A549 (cell line): ENCODE results near the gene MED1. TPM values are rescaled to one million over a fixed set of nuclear protein-coding genes. Genes with fewer than 3 reads are reported as not detected.

Source experiments
- ATAC-seq, 2 experiments: fragments of 200-7000 bp in 1 of 2; fragments of >200 bp in 1 of 2; cut with Nextera tagmentation in 1 of 2; cut with Tn5 transposase in 1 of 2; 3 replicates each; pipeline versions ENCODE4 v1.8.0 to v1.9.1; 2018 to 2020; ENCODE audit warnings: mild to moderate bottlenecking in 1 of 2, moderate library complexity in 1 of 2
- CTCF ChIA-PET: fragments of 300-600 bp; sonication (Branson Sonifier 250); formaldehyde crosslinking; extraction: SDS; loops from one replicate; lab custom pipeline; 2021; ENCODE audit warnings: antibody characterized with exemption, inconsistent platforms; lab: Yijun Ruan, JAX
- POLR2A ChIA-PET: fragments of 350-600 bp; formaldehyde crosslinking; extraction: SDS; loops from one replicate; lab custom pipeline; 2021; ENCODE audit warnings: antibody characterized with exemption, inconsistent platforms; lab: Yijun Ruan, JAX
- DNase-seq, 2 experiments: peaks; one replicate each; pipeline versions ENCODE4 v3.0.0 to v3.0.0-alpha.2; 2011 to 2016; ENCODE audit warnings: low read depth in 1 of 2, low spot score in 1 of 2
- FAIRE-seq: peaks from 2 replicates; lab custom pipeline; 2011; peaks lifted over from hg19 to GRCh38; lab: Jason Lieb, UNC
- H3K27ac ChIP-seq, 2 experiments: fragments of >200 bp; sonication (Bioruptor Twin); formaldehyde crosslinking; 3 replicates each; pipeline ENCODE4 v1.5.1; 2016 to 2017
- H3K4me1 ChIP-seq: fragments of >200 bp; sonication (Bioruptor Twin); formaldehyde crosslinking; 3 replicates; pipeline ENCODE4 v1.6.1; 2016
- H3K4me2 ChIP-seq: fragments of >200 bp; sonication (Bioruptor Twin); formaldehyde crosslinking; 3 replicates; pipeline ENCODE4 v1.6.1; 2016
- H3K4me3 ChIP-seq: fragments of >200 bp; sonication (Bioruptor Twin); formaldehyde crosslinking; 3 replicates; pipeline ENCODE4 v1.5.1; 2016
- H3K9me3 ChIP-seq: fragments of >200 bp; sonication (Bioruptor Twin); formaldehyde crosslinking; 3 replicates; pipeline ENCODE4 v1.6.1; 2016
- CTCF ChIP-seq: fragments of >200 bp; sonication (Bioruptor Twin); formaldehyde crosslinking; IDR thresholded peaks from 3 replicates; pipeline ENCODE4 v1.5.1; 2016
- FOSB ChIP-seq: fragments of 250-450 bp; sonication (Bioruptor Pico); IDR thresholded peaks from 2 replicates; pipeline ENCODE4 v1.5.0; 2020; ENCODE audit warnings: mild to moderate bottlenecking, moderate library complexity
- HES2 ChIP-seq: fragments of >200 bp; sonication (Bioruptor Twin); formaldehyde crosslinking; IDR thresholded peaks from 2 replicates; pipeline ENCODE4 v1.6.1; 2016
- MAFK ChIP-seq: fragments of 450-650 bp; IDR thresholded peaks from 2 replicates; pipeline ENCODE4 v1.6.1; 2014; ENCODE audit not compliant: partially characterized antibody
- WGBS: methylation state at CpG from one replicate; pipeline ENCODE4 v1.1.6; 2017; ENCODE audit errors: missing lambda C conversion rate; 5-methylcytosine and 5-hydroxymethylcytosine counted together
- polyA plus RNA-seq, 4 experiments: library from polyadenylated mRNA; depleted of rRNA in 3 of 4; stranded (reverse); fragments of >200 nt; fragmentation: RNase III in 1 of 4; extraction: RNeasy Plus Mini Kit Qiagen cat#74134 plus additional on column Dnase treatment in 1 of 4; gene quantifications; 2 replicates in 3 of 4; 3 replicates in 1 of 4; pipeline ENCODE4 v1.2.3, GENCODE V29; 2011 to 2017

MED1 gene
- polyA plus RNA-seq, 2 of the 4 experiments (the other 2 are of a cell fraction): 33.8 to 76.2 TPM

- H3K27ac ChIP-seq: no peak overlapping the region
- ChIA-PET CTCF (interaction anchor here (0.7 to 3.4 kb wide), 3 partner anchors 22 to 113 kb away, joined by 3 to 11 read pairs (median 4); no protein-coding TSS in a partner anchor), POLR2A (no interaction called here)
- WGBS: 73% methylated on average over 8 of the region's 8 CpGs
- FAIRE-seq (no peak), ATAC-seq (no peak), DNase-seq (no peak)
- TF ChIP-seq MAFK (no peak), CTCF (no peak), FOSB (no peak), HES2 (no peak)
- peaks cover 26% of the 10 kb centered on the region for H3K4me1 ChIP-seq
- H3K4me3 ChIP-seq: no peak overlapping the region
- H3K9me3 ChIP-seq: no peaks in the 10 kb centered on the region
- H3K4me2 ChIP-seq: peak overlapping the region; percentile 27; the same call in 2 of the 3 replicates
Observed at GRCh38 chr17:39357488-39357887, 93.6 kb downstream of the MED1 start.

Other genes with a start within 250 kb of the MED1 start
- gene STAC2, start 225.3 kb downstream of the MED1 start, polyA plus RNA-seq (2011; rRNA removed): 0.03 TPM in 2 replicates
- 0.16 to 0.29 TPM (median 0.26 TPM) in 3 replicates for gene STAC2, start 225.3 kb downstream of the MED1 start, polyA plus RNA-seq (2017; fragmentation: RNase III; extraction: RNeasy Plus Mini Kit Qiagen cat#74134 plus additional on column Dnase treatment)
- 6.7 and 12.2 TPM in 2 replicates for gene FBXL20, start 49.6 kb downstream of the MED1 start, polyA plus RNA-seq (2011; rRNA removed)
- 4.3 to 5.7 TPM (median 5.6 TPM) in 3 replicates for gene FBXL20, start 49.6 kb downstream of the MED1 start, polyA plus RNA-seq (2017; fragmentation: RNase III; extraction: RNeasy Plus Mini Kit Qiagen cat#74134 plus additional on column Dnase treatment)
- 42.1 and 47.3 TPM in 2 replicates for gene CDK12, start 10.2 kb upstream of the MED1 start, polyA plus RNA-seq (2011; rRNA removed)
- gene CDK12, start 10.2 kb upstream of the MED1 start, polyA plus RNA-seq (2017; fragmentation: RNase III; extraction: RNeasy Plus Mini Kit Qiagen cat#74134 plus additional on column Dnase treatment): 36.7 to 40.0 TPM (median 37.8 TPM) in 3 replicates
- not detected in 2 replicates for gene NEUROD2, start 156.7 kb upstream of the MED1 start, polyA plus RNA-seq (2011; rRNA removed)
- gene NEUROD2, start 156.7 kb upstream of the MED1 start, polyA plus RNA-seq (2017; fragmentation: RNase III; extraction: RNeasy Plus Mini Kit Qiagen cat#74134 plus additional on column Dnase treatment): not detected in 3 replicates
- gene PPP1R1B, start 175.7 kb upstream of the MED1 start, polyA plus RNA-seq (2011; rRNA removed): 0.07 and 0.10 TPM in 2 replicates
- not detected in 3 replicates for gene PPP1R1B, start 175.7 kb upstream of the MED1 start, polyA plus RNA-seq (2017; fragmentation: RNase III; extraction: RNeasy Plus Mini Kit Qiagen cat#74134 plus additional on column Dnase treatment)
- gene STARD3, start 185.9 kb upstream of the MED1 start, polyA plus RNA-seq (2011; rRNA removed): 56.0 and 60.9 TPM in 2 replicates
- 53.0 to 56.1 TPM (median 54.6 TPM) in 3 replicates for gene STARD3, start 185.9 kb upstream of the MED1 start, polyA plus RNA-seq (2017; fragmentation: RNase III; extraction: RNeasy Plus Mini Kit Qiagen cat#74134 plus additional on column Dnase treatment)
- gene TCAP, start 214.1 kb upstream of the MED1 start, polyA plus RNA-seq (2011; rRNA removed): 0.41 and 0.67 TPM in 2 replicates
- gene TCAP, start 214.1 kb upstream of the MED1 start, polyA plus RNA-seq (2017; fragmentation: RNase III; extraction: RNeasy Plus Mini Kit Qiagen cat#74134 plus additional on column Dnase treatment): 1.0 to 1.6 TPM (median 1.2 TPM) in 3 replicates
- not detected in 2 replicates for gene PNMT, start 217.2 kb upstream of the MED1 start, polyA plus RNA-seq (2011; rRNA removed)
- 0.16 TPM in 1 of 3 replicates, not detected in the others for gene PNMT, start 217.2 kb upstream of the MED1 start, polyA plus RNA-seq (2017; fragmentation: RNase III; extraction: RNeasy Plus Mini Kit Qiagen cat#74134 plus additional on column Dnase treatment)
- 8.5 and 10.6 TPM in 2 replicates for gene PGAP3, start 236.8 kb upstream of the MED1 start, polyA plus RNA-seq (2011; rRNA removed)
- gene PGAP3, start 236.8 kb upstream of the MED1 start, polyA plus RNA-seq (2017; fragmentation: RNase III; extraction: RNeasy Plus Mini Kit Qiagen cat#74134 plus additional on column Dnase treatment): 6.2 to 8.0 TPM (median 7.3 TPM) in 3 replicates
- 22.4 and 34.8 TPM in 2 replicates for gene ERBB2, start 248.8 kb upstream of the MED1 start, polyA plus RNA-seq (2011; rRNA removed)
- 28.6 to 32.4 TPM (median 32.0 TPM) in 3 replicates for gene ERBB2, start 248.8 kb upstream of the MED1 start, polyA plus RNA-seq (2017; fragmentation: RNase III; extraction: RNeasy Plus Mini Kit Qiagen cat#74134 plus additional on column Dnase treatment)